Fibroblast of gingiva (primary cell): ENCODE measurements around the gene CCDC171.
"Not testable (repeated sequence)": the region's sequence is repeated elsewhere in the genome, so short reads cannot be mapped to it uniquely, and the experiment has no call there.

Experiments used
- DNase-seq: peaks from one replicate; pipeline ENCODE4 v3.0.0-alpha.2; 2011; ENCODE audit warnings: low read depth

The CCDC171 gene

DNA sequence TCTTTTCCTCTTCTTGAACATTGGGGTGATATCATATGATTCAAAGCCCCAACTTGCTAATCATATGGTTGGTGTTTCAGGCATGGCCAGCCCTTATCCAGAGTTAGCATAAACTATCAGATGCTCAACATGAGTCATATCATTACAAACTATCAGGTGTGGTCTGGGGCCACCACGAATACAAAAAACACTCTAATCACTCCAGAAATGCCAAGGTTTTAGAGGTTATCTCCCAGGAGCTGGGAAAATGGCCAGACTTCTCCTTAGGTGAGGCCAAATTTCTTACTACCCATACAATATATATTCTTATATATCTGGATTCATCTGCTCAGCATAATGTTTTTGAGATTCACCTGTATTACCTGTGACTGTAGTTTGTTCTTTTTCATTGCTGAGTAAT lies 210.5 kb downstream of the CCDC171 start:
- no peak for DNase-seq

DNA sequence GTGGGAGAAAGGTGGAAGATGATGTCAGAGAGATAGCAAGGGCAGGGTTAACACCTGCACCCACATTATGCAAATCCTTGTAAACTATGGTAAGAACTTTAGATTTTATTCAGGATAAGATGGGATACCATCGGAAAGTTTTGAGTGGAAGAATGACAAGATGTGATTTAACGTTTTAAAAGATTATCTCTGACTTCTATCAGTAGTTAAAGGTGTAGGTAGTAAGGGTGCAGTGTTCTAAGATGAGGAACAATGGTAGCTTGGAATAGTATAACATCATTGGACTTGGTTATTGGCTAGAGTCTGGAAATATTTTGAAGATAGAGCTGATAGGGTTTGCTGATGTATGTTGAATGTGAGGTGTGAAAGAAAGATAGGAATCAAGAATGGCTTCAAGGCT lies 211.3 kb downstream of the CCDC171 start:
- no peak for DNase-seq

DNA sequence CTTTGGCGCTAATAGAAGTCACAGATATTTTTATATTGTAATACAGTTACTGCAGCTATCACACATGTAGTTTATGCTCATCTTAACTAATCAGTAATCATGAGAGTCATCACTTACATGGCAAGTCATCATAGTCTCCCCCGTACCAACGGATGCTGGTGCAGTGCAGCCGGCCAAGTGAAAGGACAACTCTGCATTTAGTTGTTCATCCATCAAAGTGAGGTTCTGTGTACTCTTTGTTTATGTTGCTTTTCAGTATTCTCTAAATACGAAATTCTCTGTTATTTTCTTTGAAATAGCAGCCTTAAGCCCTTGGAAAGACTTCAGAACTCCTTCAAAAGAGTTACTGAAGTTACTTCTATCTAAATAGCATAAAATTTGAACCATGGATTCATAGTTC lies 216.7 kb downstream of the CCDC171 start:
- DNase-seq = no peak

DNA sequence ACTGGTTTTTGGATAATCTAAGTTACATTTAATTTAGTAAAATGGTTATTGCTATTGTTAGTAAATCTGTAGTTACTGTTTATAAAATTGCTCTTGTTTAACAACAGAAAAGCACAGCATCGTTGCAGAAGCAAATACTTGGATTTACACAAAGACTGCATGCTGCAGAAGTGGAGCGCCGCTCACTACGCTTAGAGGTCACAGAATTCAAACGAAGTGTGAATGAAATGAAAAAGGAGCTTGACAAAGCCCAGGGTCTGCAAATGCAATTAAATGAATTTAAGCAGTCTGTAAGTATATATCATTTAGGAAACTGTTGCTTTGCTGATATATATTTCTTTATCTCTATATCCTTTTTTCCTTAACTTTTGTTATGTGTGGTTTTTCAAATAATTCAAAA lies 226.0 kb downstream of the CCDC171 start:
- no peak for DNase-seq

DNA sequence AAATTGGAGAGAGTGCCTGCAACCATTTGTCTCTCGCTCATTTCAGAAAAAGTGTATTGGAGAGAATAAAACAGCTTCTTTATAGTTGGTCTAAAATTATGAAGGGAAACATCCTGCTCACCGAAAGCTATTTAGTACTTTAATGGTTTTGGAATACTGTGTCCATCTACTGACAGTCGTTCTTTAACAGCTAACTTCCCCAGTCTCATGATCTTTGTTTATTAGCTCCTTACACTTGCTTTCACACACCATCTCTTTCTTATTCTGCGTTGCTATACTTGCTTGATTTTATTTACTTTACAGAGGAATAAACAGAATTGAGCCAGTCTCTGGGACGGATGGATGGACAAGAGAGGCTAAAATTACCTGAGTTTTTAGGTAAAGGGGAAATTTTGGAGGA lies 229.3 kb downstream of the CCDC171 start:
- peak; percentile 27 for DNase-seq

DNA sequence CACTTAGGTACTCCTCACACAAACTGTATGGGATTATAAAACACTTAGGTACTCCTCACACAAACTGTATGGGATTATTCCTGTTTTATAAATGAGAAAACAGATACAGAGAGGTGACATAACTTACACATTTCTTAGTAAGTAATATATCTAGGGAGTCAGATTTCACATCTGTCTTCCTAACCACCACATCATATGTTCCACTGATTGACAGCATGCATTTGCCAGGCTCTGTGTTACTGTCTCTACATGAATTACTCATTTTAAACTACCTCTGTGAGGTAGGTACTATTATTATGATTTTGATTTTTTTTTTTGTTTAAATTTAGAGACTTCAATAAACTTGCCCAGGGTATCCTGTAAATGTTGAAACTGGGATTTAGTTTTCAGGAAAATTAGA lies 232.7 kb downstream of the CCDC171 start:
- no peak for DNase-seq

DNA sequence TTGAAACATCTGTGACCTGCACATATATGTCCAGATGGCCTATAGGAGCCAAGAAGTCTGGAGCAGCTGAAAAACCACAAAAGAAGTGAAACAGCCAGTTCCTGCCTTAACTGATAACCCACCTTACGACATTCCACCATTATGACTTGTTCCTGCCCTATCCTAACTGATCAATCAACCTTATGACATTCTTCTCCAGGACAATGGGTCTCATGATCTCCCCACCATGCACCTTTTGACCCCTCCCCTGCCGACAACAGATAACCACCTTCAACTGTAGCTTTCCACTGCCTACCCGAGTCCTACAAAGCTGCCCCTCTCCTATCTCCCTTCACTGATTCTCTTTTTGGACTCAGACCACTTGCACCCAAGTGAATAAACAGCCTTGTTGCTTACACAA lies 233.8 kb downstream of the CCDC171 start:
- no peak for DNase-seq

DNA sequence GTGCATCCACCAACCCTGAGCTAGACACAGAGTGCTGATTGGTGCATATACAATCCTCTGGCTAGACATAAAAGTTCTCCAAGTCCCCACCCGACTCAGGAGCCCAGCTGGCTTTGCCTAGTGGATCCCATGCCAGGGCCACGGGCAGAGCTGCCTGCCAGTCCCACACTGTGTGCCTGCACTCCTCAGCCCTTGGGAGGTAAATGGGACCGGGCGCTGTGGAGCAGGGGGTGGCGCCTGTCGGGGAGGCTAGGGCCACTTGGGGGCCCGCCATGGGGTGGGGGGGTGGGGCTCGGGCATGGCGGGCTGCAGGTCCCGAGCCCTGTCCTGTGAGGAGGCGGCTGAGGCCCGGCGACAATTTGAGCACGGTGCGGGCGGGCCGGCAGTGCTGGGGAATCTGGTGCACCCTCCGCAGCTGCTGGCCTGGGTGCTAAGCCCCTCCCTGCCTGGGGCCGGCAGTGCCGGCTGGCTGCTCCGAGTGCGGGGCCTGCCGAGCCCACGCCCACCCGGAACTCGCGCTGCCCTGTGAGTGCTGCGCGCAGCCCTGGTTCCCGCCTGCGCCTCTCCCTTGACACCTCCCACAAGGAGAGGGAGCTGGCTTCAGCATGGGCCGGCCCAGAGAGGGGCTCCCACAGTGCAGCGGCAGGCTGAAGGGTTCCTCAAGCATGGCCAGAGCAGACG lies 257.5 kb downstream of the CCDC171 start:
- DNase-seq = not testable (repeated sequence)

DNA sequence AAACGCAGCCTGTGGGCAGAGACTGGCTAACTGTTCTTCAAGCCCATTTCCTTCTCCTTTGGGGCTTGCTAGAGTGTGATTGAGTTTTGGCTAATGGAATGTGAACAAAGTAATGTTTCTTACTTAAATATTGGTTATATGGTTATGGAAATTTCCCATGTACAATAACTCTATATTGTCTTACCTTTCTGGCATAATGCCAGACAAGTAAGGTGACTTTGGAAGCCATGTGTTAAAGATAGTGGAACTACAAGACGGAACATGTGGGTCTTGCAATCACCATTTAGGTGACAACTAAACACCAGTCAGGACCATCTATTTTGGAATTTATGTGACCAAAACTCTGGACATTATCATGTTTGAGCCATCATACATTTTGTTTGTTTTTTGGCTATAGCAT lies 260.2 kb downstream of the CCDC171 start:
- DNase-seq = no peak

DNA sequence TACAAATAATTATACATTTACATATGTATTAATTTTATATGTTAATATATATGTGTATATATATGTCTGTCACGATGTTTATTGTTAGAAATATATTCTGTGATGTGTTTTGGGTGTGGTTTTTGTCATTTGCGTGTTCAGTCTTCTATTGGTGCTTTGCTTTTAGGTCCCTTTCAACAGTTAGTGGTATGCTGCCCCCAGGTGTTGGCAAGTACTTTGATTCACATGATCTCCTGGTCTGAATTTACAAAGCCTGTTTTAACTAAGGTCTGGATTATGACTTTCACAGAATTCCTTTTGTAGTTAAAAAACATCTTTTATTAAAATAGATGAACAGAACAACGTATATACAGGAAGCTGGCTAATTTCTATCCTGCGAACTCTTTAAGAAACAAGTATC lies 271.5 kb downstream of the CCDC171 start:
- DNase-seq = peak; percentile 45

DNA sequence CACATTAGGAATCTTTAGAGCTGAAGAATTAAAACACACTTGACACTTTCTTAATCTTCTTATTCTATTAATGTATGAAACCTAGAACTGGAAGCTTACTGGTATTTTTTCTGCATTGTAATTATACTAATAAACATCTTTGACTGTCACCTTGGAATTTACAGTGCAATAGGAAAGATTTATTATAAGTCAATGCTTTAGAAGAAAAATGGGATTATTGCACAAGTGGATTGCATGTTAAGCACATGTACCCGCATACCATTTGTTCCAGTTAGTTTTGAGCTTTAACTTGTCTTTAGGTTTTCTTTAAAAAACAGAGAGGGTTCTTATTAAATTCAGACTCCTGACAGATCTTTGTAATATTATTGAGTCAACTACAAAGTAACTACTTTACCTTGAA lies 278.5 kb downstream of the CCDC171 start:
- no peak for DNase-seq

DNA sequence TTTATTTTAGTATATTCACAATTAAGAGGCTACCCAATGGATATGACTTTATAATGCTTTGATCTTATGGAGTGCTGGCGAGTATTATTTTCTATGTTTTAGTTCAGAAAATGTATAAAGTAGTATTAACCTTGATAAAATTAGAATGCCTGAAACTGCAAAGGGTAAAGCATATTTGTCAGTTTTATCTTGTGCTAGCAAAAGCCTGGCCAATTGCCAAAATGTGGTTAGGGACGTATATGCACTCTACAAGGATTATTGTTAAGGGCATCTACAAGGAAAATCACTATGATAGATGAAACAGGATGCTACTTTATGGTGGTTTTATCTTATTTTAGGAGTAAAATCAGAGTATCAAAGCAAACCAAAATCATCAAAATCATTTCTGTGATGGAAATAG lies 281.7 kb downstream of the CCDC171 start:
- no peak for DNase-seq

DNA sequence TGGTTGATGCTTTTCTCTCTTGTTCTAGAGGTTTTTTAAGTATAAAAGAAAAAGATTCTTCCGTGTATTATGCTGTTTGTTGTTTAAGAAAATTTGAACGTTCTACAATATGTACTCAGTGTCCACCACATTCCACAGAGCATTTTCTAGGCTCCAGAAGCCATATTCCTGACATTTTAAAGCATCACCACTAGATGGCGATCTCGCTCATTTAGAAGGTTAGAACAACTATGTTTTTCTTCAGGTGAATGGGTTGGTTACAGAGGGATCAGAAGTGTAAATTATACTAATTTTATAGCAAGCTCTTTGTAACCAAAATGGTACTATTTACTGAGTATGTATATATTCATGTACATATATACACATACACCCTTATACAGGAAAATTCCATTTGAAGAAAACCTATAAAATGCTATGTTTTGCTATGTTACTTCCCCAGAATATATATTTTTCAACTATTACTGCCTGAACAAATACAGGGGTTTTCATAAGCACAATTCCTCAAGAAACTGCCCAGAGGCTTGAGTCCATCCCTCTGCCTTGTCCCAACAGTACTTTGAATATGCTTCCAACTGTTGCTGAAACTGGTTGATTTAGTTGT lies 284.3 kb downstream of the CCDC171 start:
- peak; percentile 41 for DNase-seq

DNA sequence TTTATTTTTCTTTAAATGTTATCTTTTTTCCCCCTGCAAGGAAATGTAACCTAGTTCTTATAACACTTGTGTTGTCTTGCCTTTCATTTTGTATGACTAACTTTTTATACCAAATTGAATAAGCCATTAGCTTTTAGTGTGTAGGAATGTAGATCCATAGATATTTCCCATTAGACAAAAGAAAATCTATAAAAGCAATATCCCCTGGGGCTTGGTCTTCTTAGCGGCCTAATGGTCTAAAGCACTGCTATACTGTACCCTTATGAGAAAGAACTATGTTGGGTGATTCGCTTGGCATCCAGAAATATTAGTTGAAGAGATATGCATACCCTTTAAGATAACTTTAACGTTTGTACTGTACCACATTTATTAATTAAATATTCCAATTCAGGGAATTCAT lies 289.2 kb downstream of the CCDC171 start:
- DNase-seq = no peak

DNA sequence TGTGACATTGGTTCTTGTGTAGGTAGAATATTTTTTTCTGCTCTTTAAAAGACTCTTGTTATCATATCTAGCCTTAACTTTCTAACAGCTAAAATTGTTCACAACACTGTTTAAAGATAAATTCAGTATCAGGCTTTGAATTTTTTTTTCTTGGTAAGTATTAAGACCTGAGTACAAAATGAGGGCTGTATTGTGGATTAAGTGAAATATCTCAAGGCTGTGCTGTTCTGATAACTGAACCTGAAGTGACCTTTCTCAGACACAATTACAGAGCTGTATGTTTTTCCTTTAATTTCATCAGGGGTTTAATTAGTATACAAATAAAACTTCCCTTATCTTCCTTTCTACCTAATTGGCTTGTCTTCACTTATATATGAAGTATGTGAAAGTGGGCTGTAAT lies 290.5 kb downstream of the CCDC171 start:
- no peak for DNase-seq

DNA sequence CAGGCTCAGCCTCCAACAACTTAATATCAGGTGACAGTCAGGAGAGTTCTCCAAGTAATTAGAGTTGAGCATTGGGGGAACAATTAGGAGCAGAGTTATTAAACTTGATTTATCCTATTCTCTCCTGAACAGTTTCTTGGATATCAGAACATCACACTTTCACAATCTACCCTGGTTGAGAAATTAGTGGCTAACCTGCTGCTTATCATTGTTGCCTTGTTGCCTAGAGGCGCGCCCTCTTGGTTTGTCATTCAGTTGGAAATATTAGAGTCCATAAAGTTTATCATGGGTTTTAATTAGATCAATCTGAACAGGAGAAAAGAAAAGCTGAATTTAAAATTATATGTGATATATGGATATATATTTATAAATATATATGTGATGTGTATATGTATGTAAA lies 291.1 kb downstream of the CCDC171 start:
- DNase-seq = no peak

DNA sequence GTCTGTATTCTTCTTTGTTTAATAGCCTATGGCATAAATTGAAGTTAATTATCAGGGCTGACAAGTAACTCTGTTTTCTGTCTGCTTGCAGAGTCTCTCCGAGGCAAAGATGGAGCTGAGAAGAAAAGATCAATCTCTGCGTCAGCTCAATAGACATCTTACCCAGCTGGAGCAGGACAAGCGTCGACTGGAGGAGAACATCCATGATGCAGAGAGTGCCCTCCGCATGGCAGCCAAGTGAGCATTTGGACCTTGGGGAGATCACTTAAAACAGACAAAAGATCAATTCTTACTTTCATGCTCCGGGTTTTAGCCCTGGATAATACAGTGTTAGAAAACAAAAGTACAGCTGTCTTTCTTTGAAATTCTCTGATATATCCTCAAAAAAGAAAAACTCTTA lies 293.8 kb downstream of the CCDC171 start:
- no peak for DNase-seq

DNA sequence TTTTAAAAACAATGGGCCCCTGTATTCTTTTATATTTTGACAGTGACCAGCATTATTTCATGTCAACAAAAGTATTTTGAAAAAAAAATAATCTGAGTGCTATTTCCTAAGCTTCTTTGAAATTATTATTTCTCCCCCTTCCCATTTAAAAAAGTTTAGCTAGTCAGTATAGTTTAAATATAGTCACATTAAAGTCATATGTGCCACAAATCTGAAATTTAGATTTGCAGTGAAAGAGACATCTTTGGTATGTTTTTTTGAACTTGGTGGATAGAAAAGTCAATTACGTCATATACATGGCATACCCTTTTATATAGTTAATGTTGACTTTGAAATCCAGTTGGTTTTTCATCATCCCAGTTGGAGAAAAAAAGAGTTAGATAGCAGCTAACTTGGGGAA lies 297.0 kb downstream of the CCDC171 start:
- no peak for DNase-seq

DNA sequence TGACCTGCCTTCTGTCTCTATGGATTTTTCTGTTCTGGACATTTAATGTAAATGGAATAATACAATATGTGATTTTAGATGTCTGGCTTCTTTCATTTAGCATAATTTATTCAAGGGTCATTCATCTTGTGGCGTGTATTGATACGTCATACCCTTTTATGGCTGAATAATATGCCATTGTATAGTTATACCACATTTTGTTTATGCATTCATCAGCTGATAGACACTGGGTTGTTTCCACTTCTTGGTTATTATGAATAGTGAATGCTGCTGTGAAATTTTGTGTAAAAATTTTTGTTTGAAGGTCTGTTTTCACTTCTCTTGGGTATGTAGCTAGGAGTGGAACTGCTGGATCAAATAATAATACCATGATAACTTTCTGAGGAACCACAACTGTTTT lies 298.9 kb downstream of the CCDC171 start:
- no peak for DNase-seq

DNA sequence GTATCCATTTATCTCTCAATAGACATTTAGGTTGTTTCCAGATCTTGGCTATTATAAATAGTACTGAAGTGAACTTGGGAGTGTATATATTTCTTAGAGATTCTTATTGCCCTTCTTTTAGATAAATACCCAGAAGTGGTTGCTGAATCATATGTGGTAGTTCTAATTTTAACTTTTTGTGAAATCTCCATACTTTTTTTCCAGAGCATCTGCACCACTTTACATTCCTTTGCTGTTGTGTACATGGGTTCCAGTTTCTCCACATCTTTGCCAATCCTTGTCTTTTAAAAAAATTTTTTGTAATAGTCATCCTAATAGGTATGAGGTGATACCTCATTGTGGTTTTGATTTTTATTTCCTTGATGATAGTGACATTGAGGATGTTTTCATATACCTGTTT lies 303.7 kb downstream of the CCDC171 start:
- DNase-seq = peak; percentile 54

DNA sequence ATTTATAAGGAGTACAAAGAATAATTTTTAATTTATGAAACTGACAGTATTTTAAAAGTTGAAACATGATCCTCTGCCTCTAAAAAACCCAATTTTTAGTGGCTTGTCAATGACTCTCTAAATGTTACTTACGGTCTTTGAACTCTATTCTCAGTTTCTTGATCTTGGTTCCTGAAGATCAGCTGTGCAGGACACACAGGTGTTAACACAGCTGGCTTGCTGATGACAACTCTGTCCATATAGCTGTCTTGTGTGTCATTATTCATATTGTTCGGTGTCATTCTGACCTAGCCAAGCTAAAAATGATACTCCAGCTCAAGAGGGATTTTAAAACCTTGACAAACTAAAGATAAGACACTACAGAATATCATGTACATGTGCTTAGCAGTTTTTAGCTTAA lies 314.5 kb downstream of the CCDC171 start:
- no peak for DNase-seq

DNA sequence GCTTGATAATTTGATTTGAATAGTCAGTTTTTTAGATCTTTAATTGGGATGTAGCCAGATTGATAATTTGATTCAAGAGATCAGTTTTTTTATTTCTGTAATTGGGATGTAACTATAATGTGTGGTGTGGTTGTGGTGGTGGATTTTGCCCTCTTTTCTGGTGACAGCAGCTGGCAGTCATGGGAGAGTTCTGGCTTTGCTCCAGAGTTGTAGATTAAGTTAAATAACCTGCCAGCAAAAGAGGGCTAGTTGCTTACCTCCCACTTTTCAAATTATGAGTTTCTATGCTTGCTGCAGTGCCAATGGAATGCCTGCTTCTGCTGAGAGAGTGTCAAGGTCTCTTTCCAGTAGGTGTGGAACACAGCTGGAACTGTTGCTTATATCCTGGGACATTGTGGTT lies 315.1 kb downstream of the CCDC171 start:
- no peak for DNase-seq

DNA sequence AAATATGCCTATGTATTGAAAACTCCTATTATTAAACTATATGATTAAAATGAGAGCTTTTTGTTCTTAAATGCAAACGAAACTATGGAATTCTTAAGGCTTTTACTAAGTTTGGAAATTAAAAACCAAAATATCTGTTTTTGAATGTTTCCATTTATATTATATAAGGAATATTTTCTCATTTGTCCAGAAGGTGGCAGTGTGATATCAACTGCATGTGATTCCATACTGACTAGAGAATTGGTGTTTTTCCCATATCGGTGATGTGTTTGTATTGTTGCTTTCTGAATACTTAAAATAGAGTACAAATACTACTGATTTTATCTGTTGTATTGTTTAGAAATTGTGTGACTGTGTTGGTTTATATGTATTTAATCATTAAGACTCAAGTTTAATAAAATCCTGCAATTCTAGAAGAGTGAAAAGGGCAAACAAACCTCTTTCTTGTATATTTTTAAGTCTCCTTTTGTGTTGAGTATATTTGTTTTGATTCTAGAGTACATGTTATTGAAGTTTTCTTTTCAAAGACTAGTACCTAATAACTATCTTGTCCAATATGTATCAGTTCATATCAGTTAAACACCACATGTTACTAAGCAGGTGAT lies 320.8 kb downstream of the CCDC171 start:
- DNase-seq = peak; percentile 45

DNA sequence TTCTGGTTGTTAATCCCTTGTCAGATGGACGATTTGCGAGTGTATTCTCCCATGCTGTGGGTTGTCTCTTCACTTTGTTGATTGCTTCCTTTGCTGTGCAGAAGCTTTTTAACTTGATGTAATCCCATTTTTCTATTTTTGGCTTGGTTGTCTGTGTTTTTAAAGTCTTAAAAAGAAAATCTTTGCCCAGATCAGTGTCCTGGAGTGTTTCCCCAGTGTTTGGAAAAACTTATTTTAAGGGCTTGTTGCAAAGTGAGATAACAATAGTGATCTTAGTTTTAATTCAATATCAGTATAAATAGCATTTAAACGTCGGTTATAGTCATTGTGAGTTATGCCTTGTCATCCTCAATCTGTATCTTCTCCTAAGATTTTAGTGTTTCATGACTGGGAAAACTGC lies 329.5 kb downstream of the CCDC171 start:
- no peak for DNase-seq
